ENCODE results near the gene LRRC66.

LRRC66 gene

GRCh38 chr4:52045028-52045427, 24.9 kb upstream of the LRRC66 start:
- Histone ChIP-seq H3K27me3 (ENCODE audit: control insufficient read depth, insufficient read depth, low read length) (peaks cover 6% of the 10 kb centered on the region), H3K9me3 (ENCODE audit: control insufficient read depth, low read depth, low read length) (no peaks in the 10 kb centered on the region), H3K9ac (ENCODE audit: low read length) (no peak overlapping the region), H3K27ac (ENCODE audit: low read length) (no peak overlapping the region), H3K36me3 (ENCODE audit: control insufficient read depth, low read depth, low read length) (no peaks in the 10 kb centered on the region), H3K4me1 (ENCODE audit: control insufficient read depth, low read depth, low read length) (no peaks in the 10 kb centered on the region), H3K4me3 (ENCODE audit: low read length) (no peak overlapping the region)

DNA sequence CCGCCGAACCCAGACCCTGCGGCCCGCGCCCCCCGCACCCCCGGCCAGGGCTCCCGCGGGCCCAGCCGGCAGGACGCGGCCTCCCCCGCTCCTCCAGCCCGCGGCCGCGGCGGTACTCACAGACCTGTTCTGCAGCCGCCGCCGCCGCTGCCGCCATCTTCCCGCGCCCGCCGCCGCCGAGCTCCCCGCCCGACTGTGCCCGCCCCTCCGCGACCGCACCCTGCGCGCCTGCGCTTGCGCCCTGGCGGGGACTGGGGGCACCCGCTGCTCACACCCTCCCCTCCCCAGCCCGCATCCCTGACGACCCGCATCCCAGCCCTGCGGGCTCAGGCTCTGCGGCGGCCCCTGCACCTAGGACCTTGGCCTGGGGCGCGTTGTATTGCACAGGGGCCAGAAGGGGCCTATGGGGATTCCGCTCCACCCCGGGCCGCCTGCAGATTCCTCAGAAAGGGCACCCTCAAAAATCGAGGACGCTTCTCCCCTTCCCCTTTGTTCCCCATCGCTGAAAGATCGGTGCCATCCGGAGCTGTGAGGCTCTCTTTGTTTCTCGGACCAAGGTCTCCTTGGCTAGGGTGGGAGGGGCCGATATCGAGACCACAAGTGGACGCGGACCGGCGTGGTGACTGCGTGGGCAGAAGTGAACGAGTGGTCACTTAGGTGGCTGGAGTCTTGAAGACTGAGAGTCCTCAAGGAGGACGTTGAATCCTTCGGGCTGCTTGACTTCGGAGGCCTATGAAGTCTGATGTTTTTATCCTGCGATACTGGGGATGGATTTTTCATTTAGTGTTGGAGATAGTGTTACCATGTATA, 18.1 kb upstream of the LRRC66 start, which contains the start of gene SGCB:
Gene SGCB (minus strand): TSS at position 197 of the 810 bp plus-strand sequence. CDS start 40 bp downstream, at position 157.
- H3K4me3 ChIP-seq (ENCODE audit: low read length): peak within 1 kb of the TSS; percentile 79
- H3K9ac ChIP-seq (ENCODE audit: low read length): peak within 1 kb of the TSS; percentile 77
- no peaks in the 10 kb centered on the region for H3K36me3 ChIP-seq (ENCODE audit: control insufficient read depth, low read depth, low read length)
- H3K27me3 ChIP-seq (ENCODE audit: control insufficient read depth, insufficient read depth, low read length): peaks cover 12% of the 10 kb centered on the region
- H3K27ac ChIP-seq (ENCODE audit: low read length): peak within 1 kb of the TSS; percentile 25
- peaks cover 14% of the 10 kb centered on the region for H3K4me1 ChIP-seq (ENCODE audit: control insufficient read depth, low read depth, low read length)
- no peaks in the 10 kb centered on the region for H3K9me3 ChIP-seq (ENCODE audit: control insufficient read depth, low read depth, low read length)

DNA sequence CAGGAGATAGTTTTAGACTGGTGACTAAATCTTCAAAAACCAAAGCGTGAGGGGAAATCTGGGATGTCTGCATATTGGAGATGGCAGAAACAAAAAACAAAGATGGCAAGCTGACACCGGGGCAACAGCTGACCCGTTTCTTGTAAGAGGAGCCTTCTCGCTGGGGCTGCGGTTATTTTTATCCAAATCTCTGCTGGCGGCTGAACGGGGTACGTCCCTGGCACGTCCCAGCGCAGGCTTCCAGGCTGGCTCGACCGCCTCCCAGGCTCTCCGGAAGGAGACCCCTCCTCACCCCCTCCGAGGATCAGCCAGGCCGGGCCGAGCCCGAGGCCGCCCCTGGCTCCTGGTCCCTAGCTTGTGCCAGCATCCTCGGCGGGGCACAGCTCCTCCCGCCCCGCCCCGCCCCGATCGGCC, 17.5 kb upstream of the LRRC66 start:
- no peak overlapping the region for H3K27ac ChIP-seq (ENCODE audit: low read length)
- peak overlapping the region; percentile 79 for H3K4me3 ChIP-seq (ENCODE audit: low read length)
- H3K27me3 ChIP-seq (ENCODE audit: control insufficient read depth, insufficient read depth, low read length): peaks cover 12% of the 10 kb centered on the region
- peak overlapping the region; percentile 62 for H3K9ac ChIP-seq (ENCODE audit: low read length)
- no peaks in the 10 kb centered on the region for H3K9me3 ChIP-seq (ENCODE audit: control insufficient read depth, low read depth, low read length)
- H3K36me3 ChIP-seq (ENCODE audit: control insufficient read depth, low read depth, low read length): peaks cover 3% of the 10 kb centered on the region
- peaks cover 14% of the 10 kb centered on the region for H3K4me1 ChIP-seq (ENCODE audit: control insufficient read depth, low read depth, low read length)

DNA sequence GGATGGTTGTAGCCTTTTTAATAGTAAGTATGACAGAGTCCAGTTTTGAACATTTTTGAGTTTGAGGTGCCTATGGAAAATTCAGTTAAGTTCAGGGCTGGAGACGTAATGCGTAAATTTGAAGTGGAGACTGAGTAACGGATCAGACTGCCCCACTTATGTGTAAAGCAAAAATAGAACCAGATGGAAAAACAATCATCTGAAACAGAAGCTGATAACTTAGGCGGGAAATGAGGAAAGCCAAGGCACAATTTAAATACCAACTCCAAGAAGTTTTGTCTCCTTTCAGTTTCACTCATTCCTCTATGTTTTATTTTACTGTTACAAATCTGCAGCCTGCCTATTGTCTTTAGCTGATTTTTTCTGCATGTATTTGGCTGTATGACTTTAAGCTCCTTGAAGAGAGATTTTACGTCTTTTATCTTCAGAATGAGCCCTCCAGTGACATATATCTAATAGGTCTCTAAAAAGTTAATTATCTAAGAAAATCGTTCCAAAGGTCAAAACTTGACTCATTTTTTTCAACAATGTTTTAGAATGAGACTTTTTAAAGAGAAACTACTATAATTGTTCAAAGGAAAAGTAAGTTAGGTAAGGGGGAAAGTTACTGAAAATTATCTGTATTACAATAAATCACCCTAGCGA, 16.8 kb upstream of the LRRC66 start:
- H3K36me3 ChIP-seq (ENCODE audit: control insufficient read depth, low read depth, low read length): peaks cover 4% of the 10 kb centered on the region
- H3K9me3 ChIP-seq (ENCODE audit: control insufficient read depth, low read depth, low read length): no peaks in the 10 kb centered on the region
- peak overlapping the region; percentile 62 for H3K9ac ChIP-seq (ENCODE audit: low read length)
- peak overlapping the region; percentile 79 for H3K4me3 ChIP-seq (ENCODE audit: low read length)
- H3K27me3 ChIP-seq (ENCODE audit: control insufficient read depth, insufficient read depth, low read length): peaks cover 12% of the 10 kb centered on the region
- H3K4me1 ChIP-seq (ENCODE audit: control insufficient read depth, low read depth, low read length): peaks cover 14% of the 10 kb centered on the region
- no peak overlapping the region for H3K27ac ChIP-seq (ENCODE audit: low read length)

- H3K27me3 ChIP-seq (ENCODE audit: control insufficient read depth, insufficient read depth, low read length): peaks cover 12% of the 10 kb centered on the region
- no peaks in the 10 kb centered on the region for H3K9me3 ChIP-seq (ENCODE audit: control insufficient read depth, low read depth, low read length)
- H3K27ac ChIP-seq (ENCODE audit: low read length): no peak overlapping the region
These were observed 15.0 kb upstream of the LRRC66 start for GRCh38 chr4:52035190-52035589.

DNA sequence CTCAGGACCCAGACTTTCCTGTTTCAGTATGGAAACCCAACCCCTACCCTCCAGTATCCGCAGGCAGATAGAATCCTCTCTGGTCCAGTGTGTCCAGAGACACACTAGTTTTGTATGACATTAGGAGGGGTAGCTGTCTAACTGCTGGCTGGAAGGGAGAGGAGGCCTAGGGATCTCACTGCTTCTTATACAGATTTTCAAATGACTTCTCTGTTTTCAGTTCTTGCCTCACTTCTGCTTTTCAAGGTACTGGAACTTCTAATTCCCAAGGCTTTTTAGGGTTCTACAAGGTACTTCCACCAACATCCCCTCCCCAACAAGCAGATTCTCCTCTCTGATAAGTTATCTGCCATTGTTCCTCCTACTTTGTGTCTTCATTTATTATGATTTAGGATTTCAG, 11.8 kb upstream of the LRRC66 start:
- Histone ChIP-seq H3K36me3 (ENCODE audit: control insufficient read depth, low read depth, low read length) (peaks cover 30% of the 10 kb centered on the region), H3K27me3 (ENCODE audit: control insufficient read depth, insufficient read depth, low read length) (no peaks in the 10 kb centered on the region), H3K9ac (ENCODE audit: low read length) (no peak overlapping the region), H3K4me1 (ENCODE audit: control insufficient read depth, low read depth, low read length) (peaks cover 2% of the 10 kb centered on the region), H3K9me3 (ENCODE audit: control insufficient read depth, low read depth, low read length) (no peaks in the 10 kb centered on the region), H3K4me3 (ENCODE audit: low read length) (no peak overlapping the region), H3K27ac (ENCODE audit: low read length) (no peak overlapping the region)

More at GRCh38 chr4:52035190-52035589, 15.0 kb upstream of the LRRC66 start:
- Histone ChIP-seq H3K9ac (ENCODE audit: low read length) (no peak overlapping the region), H3K4me1 (ENCODE audit: control insufficient read depth, low read depth, low read length) (peaks cover 14% of the 10 kb centered on the region), H3K36me3 (ENCODE audit: control insufficient read depth, low read depth, low read length) (peaks cover 12% of the 10 kb centered on the region), H3K4me3 (ENCODE audit: low read length) (no peak overlapping the region)

DNA sequence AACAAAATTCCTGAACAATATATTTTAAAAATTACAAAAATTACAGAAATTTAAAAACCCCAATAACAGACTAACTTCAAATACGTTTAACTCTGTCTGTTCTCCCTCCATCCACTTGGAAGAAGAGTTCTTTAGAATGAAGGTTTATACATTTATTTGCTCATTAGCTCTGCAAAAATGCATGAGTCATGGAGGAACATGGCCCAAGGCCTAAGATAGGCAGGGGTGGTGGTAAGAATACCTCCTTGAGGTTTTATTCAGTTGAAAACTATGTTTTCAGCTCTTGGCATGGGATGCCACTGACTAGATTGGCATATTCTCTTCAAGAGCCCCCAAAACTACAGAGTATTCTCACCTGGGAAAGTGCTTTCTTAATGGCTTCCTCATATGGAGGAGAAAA, 8.8 kb upstream of the LRRC66 start:
- Histone ChIP-seq H3K9me3 (ENCODE audit: control insufficient read depth, low read depth, low read length) (no peaks in the 10 kb centered on the region), H3K36me3 (ENCODE audit: control insufficient read depth, low read depth, low read length) (peaks cover 34% of the 10 kb centered on the region), H3K27ac (ENCODE audit: low read length) (no peak overlapping the region)

DNA sequence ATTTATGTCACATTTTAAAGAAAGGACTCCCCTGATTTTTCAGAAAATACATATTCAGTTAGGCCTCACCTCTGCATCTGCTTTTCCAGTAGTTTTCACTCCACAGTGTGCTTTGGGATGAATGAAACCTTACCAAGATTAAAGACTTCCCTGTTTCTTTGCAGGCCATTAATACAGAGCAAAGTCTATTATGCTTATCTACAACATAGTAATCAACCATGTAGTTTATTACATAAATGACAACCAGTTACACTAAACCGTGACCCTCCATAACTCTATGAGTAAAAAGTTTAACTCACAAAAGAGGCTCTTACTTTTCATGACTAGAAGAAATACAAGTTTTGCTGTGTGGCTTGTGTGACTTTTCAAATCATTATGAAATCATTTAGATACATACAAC, 2.3 kb downstream of the LRRC66 start:
- Histone ChIP-seq H3K36me3 (ENCODE audit: control insufficient read depth, low read depth, low read length) (peaks cover 4% of the 10 kb centered on the region), H3K9ac (ENCODE audit: low read length) (no peak overlapping the region), H3K27ac (ENCODE audit: low read length) (no peak overlapping the region), H3K4me3 (ENCODE audit: low read length) (no peak overlapping the region), H3K27me3 (ENCODE audit: control insufficient read depth, insufficient read depth, low read length) (no peaks in the 10 kb centered on the region), H3K4me1 (ENCODE audit: control insufficient read depth, low read depth, low read length) (no peaks in the 10 kb centered on the region), H3K9me3 (ENCODE audit: control insufficient read depth, low read depth, low read length) (no peaks in the 10 kb centered on the region)

More for the DNA sequence above, 8.8 kb upstream of the LRRC66 start:
- Histone ChIP-seq H3K27me3 (ENCODE audit: control insufficient read depth, insufficient read depth, low read length) (no peaks in the 10 kb centered on the region), H3K9ac (ENCODE audit: low read length) (no peak overlapping the region), H3K4me1 (ENCODE audit: control insufficient read depth, low read depth, low read length) (no peaks in the 10 kb centered on the region), H3K4me3 (ENCODE audit: low read length) (no peak overlapping the region)

- Histone ChIP-seq H3K9me3 (ENCODE audit: control insufficient read depth, low read depth, low read length) (no peaks in the 10 kb centered on the region), H3K4me1 (ENCODE audit: control insufficient read depth, low read depth, low read length) (no peaks in the 10 kb centered on the region), H3K9ac (ENCODE audit: low read length) (no peak overlapping the region), H3K4me3 (ENCODE audit: low read length) (no peak overlapping the region), H3K27me3 (ENCODE audit: control insufficient read depth, insufficient read depth, low read length) (no peaks in the 10 kb centered on the region), H3K27ac (ENCODE audit: low read length) (no peak overlapping the region), H3K36me3 (ENCODE audit: control insufficient read depth, low read depth, low read length) (no peaks in the 10 kb centered on the region)
These were observed 3.2 kb downstream of the LRRC66 start for GRCh38 chr4:52016981-52017380.

DNA sequence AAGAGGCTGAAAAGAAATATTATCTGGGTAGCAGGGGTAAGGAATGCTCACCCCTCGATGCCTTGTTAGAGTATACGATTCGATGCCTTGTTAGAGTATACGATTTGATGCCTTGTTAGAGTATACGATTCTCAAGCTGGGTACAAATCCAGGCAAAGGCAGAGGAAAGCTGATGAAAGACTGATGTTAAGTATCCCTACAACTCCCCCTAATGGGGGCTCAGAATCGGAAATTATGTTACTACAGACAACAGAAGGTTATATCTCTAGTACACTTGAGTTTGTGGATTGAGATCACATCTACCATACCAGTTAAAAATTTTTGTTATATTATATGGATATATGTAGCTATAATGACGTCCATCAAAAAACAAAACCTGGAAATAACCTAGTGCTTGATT, 4.8 kb downstream of the LRRC66 start:
- Histone ChIP-seq H3K9ac (ENCODE audit: low read length) (no peak overlapping the region), H3K27me3 (ENCODE audit: control insufficient read depth, insufficient read depth, low read length) (no peaks in the 10 kb centered on the region), H3K9me3 (ENCODE audit: control insufficient read depth, low read depth, low read length) (no peaks in the 10 kb centered on the region), H3K27ac (ENCODE audit: low read length) (no peak overlapping the region), H3K36me3 (ENCODE audit: control insufficient read depth, low read depth, low read length) (no peaks in the 10 kb centered on the region), H3K4me1 (ENCODE audit: control insufficient read depth, low read depth, low read length) (no peaks in the 10 kb centered on the region), H3K4me3 (ENCODE audit: low read length) (no peak overlapping the region)

- no peak overlapping the region for H3K9ac ChIP-seq (ENCODE audit: low read length)
- no peaks in the 10 kb centered on the region for H3K27me3 ChIP-seq (ENCODE audit: control insufficient read depth, insufficient read depth, low read length)
- H3K9me3 ChIP-seq (ENCODE audit: control insufficient read depth, low read depth, low read length): no peaks in the 10 kb centered on the region
- no peaks in the 10 kb centered on the region for H3K36me3 ChIP-seq (ENCODE audit: control insufficient read depth, low read depth, low read length)
- no peak overlapping the region for H3K4me3 ChIP-seq (ENCODE audit: low read length)
- no peaks in the 10 kb centered on the region for H3K4me1 ChIP-seq (ENCODE audit: control insufficient read depth, low read depth, low read length)
- H3K27ac ChIP-seq (ENCODE audit: low read length): no peak overlapping the region
These were observed 5.3 kb downstream of the LRRC66 start for GRCh38 chr4:52014903-52015302.

Data from iPS-18a (cell line).